Measurements from ENCODE around the gene MYH9.
A peak's percentile ranks its signal among the peaks of the same experiment; 100 is the strongest.

Gene MYH9

DNA sequence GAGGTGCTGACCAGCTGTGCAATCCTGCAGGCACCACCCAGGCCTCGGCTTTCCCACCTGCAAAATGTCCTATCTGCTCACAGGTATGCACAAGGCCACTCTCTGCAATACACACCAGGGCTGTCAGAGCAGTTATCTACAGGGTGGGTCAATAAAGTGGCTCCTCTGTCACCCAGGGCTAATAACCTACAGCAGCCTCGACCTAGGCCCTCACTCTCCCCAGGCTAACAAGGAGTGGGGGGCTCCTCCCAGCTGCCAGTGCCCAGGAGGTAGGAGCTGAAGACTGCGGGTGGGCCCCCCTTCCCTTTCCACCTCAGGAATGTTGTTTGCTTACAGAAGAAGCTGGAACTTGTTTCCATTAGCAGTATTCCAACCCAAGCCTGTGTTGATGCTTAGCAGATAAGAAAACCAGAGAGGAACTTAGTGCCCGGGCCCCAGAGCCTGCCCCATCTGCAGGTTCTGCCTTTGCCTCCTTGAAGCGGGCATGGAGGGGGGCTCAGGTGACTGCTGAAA is 26.8 kb downstream of the MYH9 start:
- in situ Hi-C loops (cut with MboI; ENCODE audit: low sequenced_read_pairs, unreplicated experiment): no loop called here
- TF ChIP-seq, protein P1, sequence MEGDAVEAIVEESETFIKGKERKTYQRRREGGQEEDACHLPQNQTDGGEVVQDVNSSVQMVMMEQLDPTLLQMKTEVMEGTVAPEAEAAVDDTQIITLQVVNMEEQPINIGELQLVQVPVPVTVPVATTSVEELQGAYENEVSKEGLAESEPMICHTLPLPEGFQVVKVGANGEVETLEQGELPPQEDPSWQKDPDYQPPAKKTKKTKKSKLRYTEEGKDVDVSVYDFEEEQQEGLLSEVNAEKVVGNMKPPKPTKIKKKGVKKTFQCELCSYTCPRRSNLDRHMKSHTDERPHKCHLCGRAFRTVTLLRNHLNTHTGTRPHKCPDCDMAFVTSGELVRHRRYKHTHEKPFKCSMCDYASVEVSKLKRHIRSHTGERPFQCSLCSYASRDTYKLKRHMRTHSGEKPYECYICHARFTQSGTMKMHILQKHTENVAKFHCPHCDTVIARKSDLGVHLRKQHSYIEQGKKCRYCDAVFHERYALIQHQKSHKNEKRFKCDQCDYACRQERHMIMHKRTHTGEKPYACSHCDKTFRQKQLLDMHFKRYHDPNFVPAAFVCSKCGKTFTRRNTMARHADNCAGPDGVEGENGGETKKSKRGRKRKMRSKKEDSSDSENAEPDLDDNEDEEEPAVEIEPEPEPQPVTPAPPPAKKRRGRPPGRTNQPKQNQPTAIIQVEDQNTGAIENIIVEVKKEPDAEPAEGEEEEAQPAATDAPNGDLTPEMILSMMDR (IDR thresholded peaks at IDR 0.05; ENCODE audit: borderline replicate concordance, control extremely low read depth, extremely low read depth, insufficient read depth, missing control alignments): no peak
- DNase-seq (ENCODE audit: low spot score): no peak

DNA sequence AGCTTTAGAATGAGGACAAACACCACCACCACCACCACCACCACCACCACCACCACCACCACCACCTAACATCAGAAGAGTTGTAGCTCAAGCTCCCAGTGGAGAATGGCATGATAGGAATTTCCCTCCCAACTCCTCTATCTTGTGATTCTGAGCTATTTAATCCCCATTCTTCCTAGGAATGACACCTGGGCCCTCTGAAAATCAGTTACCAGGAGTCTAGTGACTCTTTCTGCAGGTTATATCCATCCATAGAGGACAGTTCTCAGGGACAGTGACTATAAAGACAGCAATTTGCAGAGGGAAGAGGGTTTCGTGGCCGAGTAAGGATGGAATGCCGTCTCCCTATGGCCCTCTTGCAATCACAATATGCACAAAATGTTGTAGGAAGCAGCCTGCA is 27.8 kb downstream of the MYH9 start:
- in situ Hi-C loops (cut with MboI; ENCODE audit: low sequenced_read_pairs, unreplicated experiment): no loop called here
- no peak for DNase-seq (ENCODE audit: low spot score)
- TF ChIP-seq, protein P1 (IDR thresholded peaks at IDR 0.05; ENCODE audit: borderline replicate concordance, control extremely low read depth, extremely low read depth, insufficient read depth, missing control alignments): no peak

DNA sequence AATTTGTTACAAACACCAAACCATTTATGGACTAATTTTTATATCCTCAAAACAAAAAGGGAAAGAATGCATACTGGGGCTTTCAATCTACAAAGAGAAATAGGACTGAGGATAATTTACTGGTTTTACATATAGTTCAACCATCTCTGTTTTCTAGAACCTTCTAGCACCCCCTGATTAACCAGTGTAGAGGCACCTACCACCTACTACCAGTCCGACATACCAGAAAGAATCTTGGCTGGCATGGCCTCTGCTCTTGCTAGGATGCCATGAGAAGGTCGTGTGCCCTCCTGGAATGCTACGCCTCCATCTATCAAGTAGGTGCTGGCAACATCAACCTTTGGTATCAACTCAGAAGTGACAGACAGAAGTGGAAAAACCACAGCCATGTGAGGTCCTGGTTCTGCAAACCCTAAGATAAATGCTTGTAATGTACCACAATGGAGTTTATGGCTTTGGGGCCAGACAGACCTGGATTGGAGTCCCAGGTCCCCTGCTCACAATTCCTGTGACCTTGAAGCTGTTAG is 28.2 kb downstream of the MYH9 start:
- TF ChIP-seq, protein P1 (IDR thresholded peaks at IDR 0.05; ENCODE audit: borderline replicate concordance, control extremely low read depth, extremely low read depth, insufficient read depth, missing control alignments): no peak
- in situ Hi-C loops (cut with MboI; ENCODE audit: low sequenced_read_pairs, unreplicated experiment): no loop called here
- DNase-seq (ENCODE audit: low spot score): no peak

DNA sequence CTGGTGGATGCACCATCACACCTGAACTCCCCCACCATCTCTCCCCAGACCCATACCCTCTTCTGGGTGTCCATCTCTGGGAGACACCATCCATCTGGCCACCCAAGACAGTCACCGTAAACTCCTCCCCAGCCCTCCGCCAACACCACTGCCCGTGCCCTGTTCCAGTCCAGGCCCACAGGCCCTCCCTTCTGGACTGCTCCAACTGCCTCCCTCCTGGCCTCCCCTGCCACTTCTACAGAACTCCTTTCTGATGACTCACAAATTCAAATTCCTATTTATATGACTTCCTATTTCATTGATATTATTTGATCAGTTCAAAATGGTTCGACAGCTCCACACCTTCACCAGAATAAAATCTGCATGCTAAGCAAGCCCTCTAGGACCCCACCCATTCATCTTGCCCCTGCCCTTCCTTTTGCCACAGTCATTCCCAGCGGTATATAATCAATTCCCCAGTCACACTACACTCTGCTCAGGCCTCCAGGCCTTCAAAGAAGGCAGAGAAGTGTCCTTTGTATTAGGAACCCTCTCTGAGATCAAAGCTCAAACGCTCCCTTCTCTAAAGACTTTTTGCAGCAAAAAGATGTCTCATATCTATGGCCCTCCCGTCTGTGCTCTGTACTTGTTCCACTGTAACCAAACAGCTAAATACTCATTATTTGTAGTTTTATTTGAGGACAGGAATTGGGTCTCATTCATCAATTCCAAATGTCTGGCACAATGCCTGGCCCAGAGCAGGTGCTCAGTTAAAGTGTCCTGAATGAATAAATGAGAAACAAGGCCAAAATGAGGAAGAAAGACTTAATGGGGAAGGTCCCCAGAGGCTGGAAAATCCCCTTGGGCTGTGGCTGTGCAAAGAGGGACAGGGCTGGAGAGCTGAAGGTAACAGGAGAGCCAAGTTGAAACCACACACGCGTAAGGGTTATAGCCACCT is 29.0 kb downstream of the MYH9 start:
- DNase-seq (ENCODE audit: low spot score): peak; percentile 77
- in situ Hi-C loops (cut with MboI; ENCODE audit: low sequenced_read_pairs, unreplicated experiment): no loop called here
- TF ChIP-seq, protein P1 (IDR thresholded peaks at IDR 0.05; ENCODE audit: borderline replicate concordance, control extremely low read depth, extremely low read depth, insufficient read depth, missing control alignments): no peak

DNA sequence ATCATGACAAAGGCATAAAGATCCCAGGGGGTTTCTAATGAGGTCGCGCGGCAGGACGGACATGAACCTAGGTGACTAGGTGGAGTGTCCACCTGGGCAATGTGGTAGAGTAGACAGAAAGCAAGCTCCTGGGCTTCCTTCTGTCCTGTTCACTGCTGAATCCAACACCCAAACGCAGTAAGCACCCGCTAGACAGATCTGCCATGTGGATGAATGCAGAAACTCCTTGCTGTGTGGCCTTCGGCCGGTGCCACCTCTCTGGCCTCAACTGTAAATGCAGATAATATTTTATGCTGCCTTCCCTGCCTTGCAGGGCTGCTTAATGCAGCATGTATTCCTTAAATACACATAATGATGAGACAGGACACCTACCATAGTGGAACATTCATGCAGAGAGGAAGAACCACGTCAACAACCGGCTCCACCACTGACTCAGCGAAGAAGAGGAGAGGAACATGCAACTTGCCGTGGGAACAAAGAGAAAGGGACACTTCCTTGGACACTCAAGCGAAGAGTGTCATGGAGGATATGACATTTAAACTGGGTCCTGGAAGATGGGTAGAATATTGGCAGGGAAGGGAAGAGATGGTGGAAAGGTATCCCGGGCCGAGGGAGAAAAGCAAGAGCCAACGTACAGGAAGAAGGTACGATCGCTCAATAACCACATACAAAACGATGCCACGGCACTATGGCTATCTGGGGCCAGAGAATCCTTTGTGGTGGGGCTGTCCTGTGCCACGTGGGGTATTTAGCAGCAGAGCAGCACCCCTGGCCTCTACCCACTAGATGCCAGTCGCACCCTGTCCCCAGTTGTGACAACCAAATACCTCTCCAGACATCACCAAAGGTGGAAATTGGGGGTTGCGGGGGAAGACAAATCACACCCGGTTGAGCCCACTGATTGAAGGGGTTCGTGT is 30.8 kb downstream of the MYH9 start:
- DNase-seq (ENCODE audit: low spot score): no peak
- TF ChIP-seq, protein P1 (IDR thresholded peaks at IDR 0.05; ENCODE audit: borderline replicate concordance, control extremely low read depth, extremely low read depth, insufficient read depth, missing control alignments): no peak
- in situ Hi-C loops (cut with MboI; ENCODE audit: low sequenced_read_pairs, unreplicated experiment): no loop called here

DNA sequence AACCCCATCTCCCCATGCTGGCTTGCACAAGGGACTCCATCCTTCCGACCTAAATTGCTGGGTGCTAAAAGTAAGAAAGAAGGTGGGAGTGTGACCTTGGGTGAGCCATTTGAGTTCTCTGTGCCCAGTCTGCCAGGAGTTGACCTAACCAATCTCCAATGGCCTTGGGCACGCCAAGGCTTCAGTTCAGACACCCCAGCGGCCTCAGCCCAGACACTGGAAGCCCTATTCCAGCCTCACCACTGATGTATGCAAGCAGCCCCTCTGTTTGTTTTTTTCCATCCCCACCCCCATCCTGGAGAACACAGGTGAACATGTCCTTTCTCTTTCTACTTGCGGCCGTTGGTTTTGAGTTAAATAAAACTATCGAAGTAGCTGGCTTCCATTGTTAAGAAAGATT is 31.9 kb downstream of the MYH9 start:
- DNase-seq (ENCODE audit: low spot score): no peak
- in situ Hi-C loops (cut with MboI; ENCODE audit: low sequenced_read_pairs, unreplicated experiment): no loop called here
- TF ChIP-seq, protein P1 (IDR thresholded peaks at IDR 0.05; ENCODE audit: borderline replicate concordance, control extremely low read depth, extremely low read depth, insufficient read depth, missing control alignments): no peak
